ENCODE data around the gene PIK3R2.

GRCh38 chr19:18160971-18161635 is 8.1 kb downstream of the PIK3R2 start:
- no peak for TF ChIP-seq RFX1 (IDR thresholded peaks at IDR 0.05)
- TF ChIP-seq JUNB (CRISPR knock-in tag; IDR thresholded peaks at IDR 0.05; ENCODE audit: borderline replicate concordance): no peak
- no peak for TF ChIP-seq ZBTB10 (CRISPR knock-in tag; IDR thresholded peaks at IDR 0.05; ENCODE audit: borderline replicate concordance)
- no peak for TF ChIP-seq TAF1 (CRISPR knock-in tag; IDR thresholded peaks at IDR 0.05)
- no peak for TF ChIP-seq NCOA2 (CRISPR knock-in tag; IDR thresholded peaks at IDR 0.05)
- TF ChIP-seq NBN (conservative IDR thresholded peaks at IDR 0.05): no peak
- peak; percentile 59; the same call in 1 of the 2 replicates for TF ChIP-seq CTCF (CRISPR knock-in tag; IDR thresholded peaks at IDR 0.05)
- no peak for TF ChIP-seq ZNF337 (CRISPR knock-in tag; IDR thresholded peaks at IDR 0.05; ENCODE audit: borderline replicate concordance, low read depth)
- TF ChIP-seq ADNP (CRISPR knock-in tag; IDR thresholded peaks at IDR 0.05): no peak
- TF ChIP-seq ZNF343 (CRISPR knock-in tag; IDR thresholded peaks at IDR 0.05): no peak
